NT2/D1 (cell line): ENCODE results near the gene TNFSF13B.

ENCODE experiments used
- DNase-seq: peaks from one replicate; pipeline ENCODE4 v3.0.0-alpha.2; 2011; ENCODE audit warnings: low read depth, low spot score
- H3K27me3 ChIP-seq: 2 replicates; pipeline ENCODE4 v1.6.0; 2011; ENCODE audit warnings: mild to moderate bottlenecking; ENCODE audit not compliant: insufficient read length, insufficient read depth
- H3K36me3 ChIP-seq: 2 replicates; pipeline ENCODE4 v1.6.1; 2011; ENCODE audit warnings: mild to moderate bottlenecking, low read length, mixed read lengths; ENCODE audit not compliant: insufficient read depth, insufficient read length
- H3K4me1 ChIP-seq: 2 replicates; pipeline ENCODE4 v1.5.1; 2011; ENCODE audit not compliant: insufficient read depth, insufficient read length
- H3K4me3 ChIP-seq: 2 replicates; pipeline ENCODE4 v1.5.1; 2011; ENCODE audit warnings: low read depth; ENCODE audit not compliant: insufficient read length
- H3K9ac ChIP-seq: 2 replicates; pipeline ENCODE4 v1.6.0; 2011; ENCODE audit warnings: low read depth; ENCODE audit not compliant: insufficient read length
- H3K9me3 ChIP-seq: 2 replicates; pipeline ENCODE4 v1.5.1; 2011; ENCODE audit warnings: mild to moderate bottlenecking, low read length; ENCODE audit not compliant: insufficient read depth
- SUZ12 ChIP-seq: IDR thresholded peaks from 2 replicates; pipeline ENCODE4 v1.6.1; 2011; ENCODE audit not compliant: insufficient read length, insufficient read depth; ENCODE audit errors: extremely low read depth
- YY1 ChIP-seq: IDR thresholded peaks from 2 replicates; pipeline ENCODE4 v1.6.1; 2011; ENCODE audit not compliant: insufficient read length, insufficient read depth
- ZNF274 ChIP-seq: IDR thresholded peaks from 2 replicates; pipeline ENCODE4 v1.6.1; 2011; ENCODE audit warnings: mild to moderate bottlenecking, low read depth, low read length

Gene TNFSF13B

DNA sequence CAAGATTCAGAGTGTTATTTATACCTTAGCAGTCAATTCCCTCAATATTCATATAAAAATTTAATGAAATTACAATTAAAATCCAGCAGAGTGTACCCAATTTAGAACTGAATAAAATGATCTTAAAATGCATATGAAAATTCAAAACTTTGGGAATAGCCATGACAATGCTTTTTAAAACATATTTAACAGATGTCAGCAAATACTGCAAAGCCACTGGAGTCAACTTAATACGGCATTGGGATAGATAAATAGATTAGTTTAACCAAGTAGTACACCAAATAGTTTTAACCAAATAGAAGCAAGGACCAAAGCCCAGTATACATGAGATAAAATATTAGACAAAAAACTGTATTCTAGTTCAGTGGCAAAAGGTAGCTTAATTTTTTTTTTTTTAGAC, 79.8 kb downstream of the TNFSF13B start:
- no peak for DNase-seq
- H3K4me3 ChIP-seq = no peak overlapping the region

DNA sequence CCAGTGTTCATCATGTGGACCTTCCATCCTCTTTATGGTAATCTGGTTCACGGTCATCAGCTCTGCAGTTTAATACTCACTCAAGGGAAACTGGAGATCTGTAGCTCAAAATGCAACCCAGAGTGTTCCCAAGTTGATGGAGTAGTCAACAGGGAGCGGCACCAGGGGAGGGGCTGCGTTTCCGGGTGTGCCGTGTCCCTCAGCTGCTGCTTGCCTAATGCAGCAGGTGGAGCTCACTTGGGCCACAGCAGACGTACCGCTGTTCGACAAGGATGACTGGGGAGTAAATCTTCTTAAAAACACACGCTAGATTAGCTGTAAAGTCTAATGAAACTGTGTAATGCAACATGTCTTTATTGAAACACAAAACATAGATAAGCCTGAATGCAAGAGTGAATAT, 81.1 kb downstream of the TNFSF13B start:
- H3K27me3 ChIP-seq = no peaks in the 10 kb centered on the region
- no peak for TF ChIP-seq YY1
- TF ChIP-seq SUZ12 = no peak
- no peak for TF ChIP-seq ZNF274

More for the DNA sequence above, 79.8 kb downstream of the TNFSF13B start:
- H3K27me3 ChIP-seq = no peaks in the 10 kb centered on the region
- no peaks in the 10 kb centered on the region for H3K9me3 ChIP-seq
- H3K36me3 ChIP-seq = no peaks in the 10 kb centered on the region
- no peak overlapping the region for H3K9ac ChIP-seq
- no peaks in the 10 kb centered on the region for H3K4me1 ChIP-seq
- TF ChIP-seq SUZ12 = no peak
- no peak for TF ChIP-seq ZNF274

DNA sequence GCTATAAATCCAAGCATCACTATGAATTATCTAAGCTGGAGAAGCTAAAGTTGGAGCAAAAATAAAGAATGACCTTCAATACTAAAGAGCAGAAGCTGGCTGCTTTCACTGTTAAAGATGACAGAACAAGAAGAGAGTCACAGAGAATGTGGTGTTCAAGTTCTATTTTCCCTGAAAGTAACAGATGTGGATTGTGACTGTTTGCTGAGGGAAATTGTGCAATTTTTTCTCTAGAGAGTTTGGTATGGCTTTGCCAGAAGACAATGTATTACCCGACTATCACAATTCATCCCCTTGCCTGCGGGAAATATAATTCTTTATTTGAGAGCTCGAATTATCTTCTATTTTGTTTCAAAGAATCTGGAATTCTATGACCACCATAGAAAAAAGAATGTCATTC, 83.1 kb downstream of the TNFSF13B start:
- no peak for DNase-seq
- Histone ChIP-seq H3K27me3 (no peaks in the 10 kb centered on the region), H3K9me3 (no peaks in the 10 kb centered on the region), H3K36me3 (no peaks in the 10 kb centered on the region), H3K9ac (no peak overlapping the region), H3K4me3 (no peak overlapping the region), H3K4me1 (no peaks in the 10 kb centered on the region)
- TF ChIP-seq ZNF274 (no peak), YY1 (no peak)

More for the DNA sequence above, 81.1 kb downstream of the TNFSF13B start:
- no peak for DNase-seq
- Histone ChIP-seq H3K4me3 (no peak overlapping the region), H3K4me1 (no peaks in the 10 kb centered on the region), H3K36me3 (no peaks in the 10 kb centered on the region), H3K9me3 (no peaks in the 10 kb centered on the region), H3K9ac (no peak overlapping the region)

DNA sequence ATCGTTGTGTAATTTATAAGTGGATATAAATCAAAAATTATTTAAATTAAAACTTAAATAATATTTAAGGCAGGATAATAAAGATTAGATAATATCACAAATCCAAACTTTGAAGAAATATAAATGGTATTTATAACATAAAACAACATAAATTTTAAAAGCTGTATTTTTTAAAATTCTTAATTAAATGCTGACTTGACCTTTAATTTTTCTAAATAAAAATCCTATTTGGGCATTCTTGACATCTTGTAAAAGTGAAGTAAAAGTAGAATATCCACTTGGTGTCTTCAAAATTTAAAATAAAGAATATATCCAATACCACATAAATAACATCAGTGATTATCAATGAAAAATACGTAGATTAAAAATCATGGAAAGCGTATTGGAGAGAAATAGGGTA, 87.7 kb downstream of the TNFSF13B start:
- H3K4me1 ChIP-seq = no peaks in the 10 kb centered on the region
- H3K4me3 ChIP-seq = no peak overlapping the region
- TF ChIP-seq ZNF274 (no peak), SUZ12 (no peak), YY1 (no peak)
- H3K36me3 ChIP-seq = no peaks in the 10 kb centered on the region
- no peaks in the 10 kb centered on the region for H3K27me3 ChIP-seq
- no peaks in the 10 kb centered on the region for H3K9me3 ChIP-seq
- no peak overlapping the region for H3K9ac ChIP-seq
- no peak for DNase-seq
